Endothelial cell of umbilical vein (primary cell): ENCODE data around the gene LRRC42. TPM values are rescaled to one million over a fixed set of nuclear protein-coding genes. Genes with fewer than 3 reads are reported as not detected.

Experiments used
- BruUV-seq: library from RNA; stranded (reverse); fragments of 400-500 nt; replicated peaks from 2 replicates; lab custom pipeline; 2021; lab: Mats Ljungman, UMichigan
- CTCF ChIA-PET: fragments of 300-600, 350-600 bp; sonication (Branson Sonifier 250); formaldehyde crosslinking; loops from one replicate; lab custom pipeline; 2021; ENCODE audit warnings: antibody characterized with exemption, inconsistent platforms; lab: Charles Lee
- POLR2A ChIA-PET: fragments of 300-600, 350-600 bp; sonication (Branson Sonifier 250); formaldehyde crosslinking; loops from one replicate; lab custom pipeline; 2021; ENCODE audit warnings: antibody characterized with exemption, inconsistent platforms; lab: Charles Lee
- DNase-seq: peaks from one replicate; pipeline ENCODE4 v3.0.0-alpha.2; 2011; ENCODE audit warnings: low read depth, low spot score
- FAIRE-seq: peaks from 2 replicates; lab custom pipeline; 2011; peaks lifted over from hg19 to GRCh38; lab: Jason Lieb, UNC
- H2AFZ ChIP-seq: 2 replicates; pipeline ENCODE4 v1.6.0; 2012; ENCODE audit warnings: low read depth, low read length, control low read depth, inconsistent platforms
- H3K27ac ChIP-seq: 2 replicates; pipeline ENCODE4 v1.5.1; 2011; ENCODE audit warnings: low read depth, mild to moderate bottlenecking, control low read depth, low read length, moderate library complexity; ENCODE audit not compliant: insufficient read depth
- H3K27me3 ChIP-seq, 2 experiments: 2 replicates each; pipeline versions ENCODE4 v1.6.0 to v1.6.1; 2011; ENCODE audit warnings: low read length in 2 of 2, mixed read lengths in 1 of 2; ENCODE audit not compliant: control insufficient read depth in 2 of 2, insufficient read depth in 2 of 2
- H3K36me3 ChIP-seq, 2 experiments: 2 replicates in 1 of 2; 3 replicates in 1 of 2; pipeline ENCODE4 v1.5.1; 2011; ENCODE audit warnings: low read length in 2 of 2, mild to moderate bottlenecking in 1 of 2, moderate library complexity in 1 of 2; ENCODE audit not compliant: control insufficient read depth in 2 of 2, insufficient read depth in 2 of 2; ENCODE audit errors: extremely low read depth in 1 of 2
- H3K4me1 ChIP-seq: 3 replicates; pipeline ENCODE4 v1.5.1; 2011; ENCODE audit warnings: mild to moderate bottlenecking, low read length; ENCODE audit not compliant: control insufficient read depth, insufficient read depth; ENCODE audit errors: extremely low read depth
- H3K4me2 ChIP-seq: 2 replicates; pipeline ENCODE4 v1.6.1; 2011; ENCODE audit warnings: low read length, control low read depth, mixed read lengths; ENCODE audit not compliant: insufficient read depth
- H3K4me3 ChIP-seq, 3 experiments: fragments of 200-600 bp in 1 of 3; sonication (generic), shearing (Covaris generic) in 1 of 3; replicated peaks in 1 of 3; 2 replicates each; pipeline ENCODE4 v1.5.1; 2011 to 2016; ENCODE audit warnings: control low read depth in 3 of 3, low read length in 3 of 3, mild to moderate bottlenecking in 2 of 3, inconsistent platforms in 1 of 3, low read depth in 1 of 3, moderate library complexity in 1 of 3; ENCODE audit not compliant: insufficient read depth in 1 of 3
- H3K79me2 ChIP-seq: 2 replicates; pipeline ENCODE4 v1.6.0; 2012; ENCODE audit warnings: low read length, inconsistent platforms; ENCODE audit not compliant: control insufficient read depth, insufficient read depth
- H3K9ac ChIP-seq: replicated peaks from 2 replicates; pipeline ENCODE3; 2011; ENCODE audit warnings: low read length, control low read depth; ENCODE audit not compliant: insufficient read depth; ENCODE audit errors: extremely low read depth
- H3K9me1 ChIP-seq: replicated peaks from 3 replicates; pipeline ENCODE4 v1.6.0; 2011; ENCODE audit warnings: mild to moderate bottlenecking, low read length; ENCODE audit not compliant: control insufficient read depth, insufficient read depth; ENCODE audit errors: extremely low read depth
- H3K9me3 ChIP-seq: replicated peaks from 2 replicates; pipeline ENCODE4 v1.5.1; 2012; ENCODE audit warnings: low read length, inconsistent platforms; ENCODE audit not compliant: control insufficient read depth, insufficient read depth
- H4K20me1 ChIP-seq: replicated peaks from 2 replicates; pipeline ENCODE3; 2011; ENCODE audit warnings: mild to moderate bottlenecking, low read length; ENCODE audit not compliant: control insufficient read depth, insufficient read depth; ENCODE audit errors: extremely low read depth
- CTCF ChIP-seq, 2 donors: IDR thresholded peaks; 1 replicate in 1 of 2; 2 replicates in 1 of 2; pipeline ENCODE4 v1.5.1; 2011; ENCODE audit warnings: low read length in 2 of 2, mild to moderate bottlenecking in 2 of 2, moderate library complexity in 2 of 2, control low read depth in 1 of 2, inconsistent platforms in 1 of 2, low read depth in 1 of 2; ENCODE audit not compliant: insufficient read depth in 1 of 2; ENCODE audit errors: extremely low read depth in 1 of 2
- EZH2 ChIP-seq: IDR thresholded peaks from 2 replicates; pipeline ENCODE4 v1.6.1; 2012; ENCODE audit warnings: borderline replicate concordance, low read depth, mild to moderate bottlenecking, moderate library complexity, low read length, inconsistent platforms; ENCODE audit not compliant: severe bottlenecking
- FOS ChIP-seq: IDR thresholded peaks from 2 replicates; pipeline ENCODE4 v1.6.1; 2011; ENCODE audit warnings: mild to moderate bottlenecking, low read length, moderate library complexity, borderline replicate concordance; ENCODE audit not compliant: insufficient read depth
- GATA2 ChIP-seq: IDR thresholded peaks from 2 replicates; pipeline ENCODE4 v1.7.0; 2011; ENCODE audit warnings: low read depth, mild to moderate bottlenecking, moderate library complexity, mixed read lengths, low read length; ENCODE audit not compliant: insufficient read length, insufficient read depth
- JUN ChIP-seq: IDR thresholded peaks from 2 replicates; pipeline ENCODE4 v1.6.1; 2011; ENCODE audit warnings: borderline replicate concordance, low read depth; ENCODE audit not compliant: insufficient read length, insufficient read depth
- MAX ChIP-seq: IDR thresholded peaks from 2 replicates; pipeline ENCODE4 v1.6.1; 2011; ENCODE audit not compliant: insufficient read depth, insufficient read length
- MYC ChIP-seq: IDR thresholded peaks from one replicate; pipeline ENCODE4 v1.6.1; 2011; ENCODE audit warnings: mild to moderate bottlenecking, low read depth, low read length
- POLR2A ChIP-seq: IDR thresholded peaks from 2 replicates; pipeline ENCODE4 v1.6.1; 2012; ENCODE audit warnings: low read depth, mild to moderate bottlenecking, control low read depth, low read length
- POLR2AphosphoS5 ChIP-seq: IDR thresholded peaks from 2 replicates; pipeline ENCODE4 v1.6.1; 2012; ENCODE audit warnings: low read depth, mild to moderate bottlenecking, control low read depth, low read length, moderate library complexity; ENCODE audit not compliant: insufficient read depth
- dilution Hi-C: fragments of 300-500 bp; cut with MboI; formaldehyde crosslinking; loops from one replicate; pipeline ENCODE4 v1.15.0; 2019; ENCODE audit warnings: low sequenced_read_pairs; ENCODE audit not compliant: extremely low pct_ligation_motif_present
- intact Hi-C: fragments of 100-400 bp; cut with micrococcal nuclease; formaldehyde crosslinking; loops from one replicate; pipeline ENCODE4 v1.10.0; 2022
- polyA plus RNA-seq, 4 experiments: library from polyadenylated mRNA; depleted of rRNA in 3 of 4; stranded (reverse) in 3 of 4; unstranded in 1 of 4; fragments of >200 nt; gene quantifications; 2 replicates each; pipeline versions ENCODE4 v1.2.1 to v1.2.3, GENCODE V29; 2011 to 2012; ENCODE audit warnings: missing spikeins in 1 of 4
- total RNA-seq: library from RNA; stranded (reverse); gene quantifications from 2 replicates; pipeline ENCODE4 v1.2.3, GENCODE V29; 2021

Gene LRRC42
- total and polyA plus RNA-seq, 2 donors (not counting 3 experiments of a cell fraction or from before 2014, with no cell fraction given), result 25.3 to 26.1 TPM

- POLR2A ChIA-PET, result no interaction called here
- no TSS peak for BruUV-seq
- Histone ChIP-seq H2AFZ (no peak overlapping the region), H3K9me3 (no peaks in the 10 kb centered on the region), H4K20me1 (no peaks in the 10 kb centered on the region), H3K9me1 (no peaks in the 10 kb centered on the region), H3K79me2 (no peaks in the 10 kb centered on the region), H3K36me3 (no peaks in the 10 kb centered on the region), H3K4me1 (no peaks in the 10 kb centered on the region), H3K9ac (no peak overlapping the region), H3K4me2 (no peak overlapping the region), H3K27me3 (no peaks in the 10 kb centered on the region), H3K27ac (no peak overlapping the region), H3K4me3 (no peak overlapping the region)
- CTCF ChIA-PET, result interaction anchor here (0.7 to 1.2 kb wide), 2 partner anchors 10 to 16 kb away, joined by 3 read pairs; no protein-coding TSS in a partner anchor
- no peak for TF ChIP-seq EZH2
- dilution Hi-C loops (no loop called here), intact Hi-C loops (no loop called here)
- DNase-seq (no peak), FAIRE-seq (no peak)
Measured at GRCh38 chr1:53975861-53976260, 29.7 kb downstream of the LRRC42 start.

- Histone ChIP-seq H3K4me1 (peaks cover 5% of the 10 kb centered on the region), H3K79me2 (no peaks in the 10 kb centered on the region), H3K9me3 (no peaks in the 10 kb centered on the region), H3K4me2 (no peak overlapping the region), H3K9ac (no peak overlapping the region), H2AFZ (no peak overlapping the region), H3K4me3 (no peak overlapping the region), H3K27me3 (no peaks in the 10 kb centered on the region), H4K20me1 (no peaks in the 10 kb centered on the region), H3K27ac (no peak overlapping the region), H3K36me3 (no peaks in the 10 kb centered on the region), H3K9me1 (no peaks in the 10 kb centered on the region)
- CTCF ChIA-PET, result no interaction called here
- intact Hi-C loops (no loop called here), dilution Hi-C loops (no loop called here)
- TF ChIP-seq POLR2AphosphoS5, result no peak
- TF ChIP-seq CTCF (IDR thresholded peaks at IDR 0.05; ENCODE audit: extremely low read depth in 1 of 2, insufficient read depth in 1 of 2, low read depth in 1 of 2, low read length in 2 of 2), result no peak
- TF ChIP-seq EZH2, result no peak
- no peak for TF ChIP-seq FOS
- no peak for TF ChIP-seq POLR2A
- TF ChIP-seq GATA2, result no peak
- no peak for TF ChIP-seq JUN
- TF ChIP-seq MAX, result no peak
- no peak for TF ChIP-seq MYC
- FAIRE-seq (no peak), DNase-seq (no peak)
- POLR2A ChIA-PET, result no interaction called here
- no TSS peak for BruUV-seq
Measured at GRCh38 chr1:53979712-53980450, 33.7 kb downstream of the LRRC42 start.
